K562 (cell line): Measurements from ENCODE around the gene SLC38A2. TPM values are rescaled to one million over a fixed set of nuclear protein-coding genes. Genes with fewer than 3 reads are reported as not detected.

ENCODE experiments used
- ARID3A ChIP-seq: IDR thresholded peaks from 2 replicates; pipeline ENCODE4 v1.6.1; 2012; ENCODE audit warnings: low read depth, low read length, improper control_type of control experiment, borderline replicate concordance
- ASH1L ChIP-seq: fragments of 450-650 bp; IDR thresholded peaks from 2 replicates; pipeline ENCODE4 v1.6.1; 2018; ENCODE audit warnings: borderline replicate concordance, mild to moderate bottlenecking, low read depth; ENCODE audit not compliant: partially characterized antibody
- ATF7 ChIP-seq: fragments of 450-650 bp; IDR thresholded peaks from 2 replicates; pipeline ENCODE4 v1.7.1; 2014; ENCODE audit warnings: mild to moderate bottlenecking, moderate library complexity
- DPF2 ChIP-seq: fragments of 450-650 bp; IDR thresholded peaks from 2 replicates; pipeline ENCODE4 v1.6.1; 2016
- EWSR1 ChIP-seq: fragments of 450-650 bp; IDR thresholded peaks from 2 replicates; pipeline ENCODE4 v1.6.1; 2018; ENCODE audit warnings: borderline replicate concordance, mild to moderate bottlenecking, low read depth, moderate library complexity; ENCODE audit not compliant: partially characterized antibody
- HOXB6 ChIP-seq: fragments of 250-450 bp; sonication (Bioruptor Pico); IDR thresholded peaks from 2 replicates; pipeline ENCODE4 v1.5.1; 2022; ENCODE audit warnings: mild to moderate bottlenecking, borderline replicate concordance
- IRF1 ChIP-seq: sonication (generic); formaldehyde crosslinking; IDR thresholded peaks from 2 replicates; pipeline ENCODE4 v1.8.0; 2022; ENCODE audit warnings: missing genetic modification reagents, mild to moderate bottlenecking, borderline replicate concordance
- L3MBTL2 ChIP-seq: fragments of 450-650 bp; IDR thresholded peaks from 2 replicates; pipeline ENCODE4 v1.6.1; 2016; ENCODE audit warnings: mild to moderate bottlenecking, moderate library complexity
- MIER1 ChIP-seq: fragments of 450-650 bp; IDR thresholded peaks from 2 replicates; pipeline ENCODE4 v1.6.1; 2016; ENCODE audit warnings: antibody characterized with exemption, mild to moderate bottlenecking, low read depth
- NCOA6 ChIP-seq: fragments of 450-650 bp; IDR thresholded peaks from 2 replicates; pipeline ENCODE4 v1.6.1; 2017; ENCODE audit warnings: mild to moderate bottlenecking
- NFE2L1 ChIP-seq: fragments of 450-650 bp; IDR thresholded peaks from 2 replicates; pipeline ENCODE4 v1.6.1; 2016; ENCODE audit warnings: missing genetic modification characterization, low read depth, mild to moderate bottlenecking, missing compliant biosample characterization, moderate library complexity, borderline replicate concordance
- NKRF ChIP-seq: fragments of 450-650 bp; IDR thresholded peaks from 2 replicates; pipeline ENCODE4 v1.6.1; 2016; ENCODE audit warnings: borderline replicate concordance
- PPARD ChIP-seq: fragments of 250-450 bp; sonication (Bioruptor Pico); IDR thresholded peaks from 2 replicates; pipeline ENCODE4 v1.8.0; 2022; ENCODE audit warnings: inconsistent platforms, mild to moderate bottlenecking, moderate library complexity
- SREBF2 ChIP-seq: sonication (generic); formaldehyde crosslinking; IDR thresholded peaks from 2 replicates; pipeline ENCODE4 v1.4.0; 2020; ENCODE audit warnings: mild to moderate bottlenecking, missing genetic modification reagents
- TRIM28 ChIP-seq: fragments of 450-650 bp; IDR thresholded peaks from 2 replicates; pipeline ENCODE4 v1.6.1; 2017
- ZC3H11A ChIP-seq: IDR thresholded peaks from 2 replicates; pipeline ENCODE4 v1.6.1; 2012; ENCODE audit warnings: low read depth, low read length, improper control_type of control experiment
- ZNF609 ChIP-seq: sonication (generic); formaldehyde crosslinking; IDR thresholded peaks from 2 replicates; pipeline ENCODE4 v1.8.1; 2023; ENCODE audit warnings: missing genetic modification reagents, mild to moderate bottlenecking, borderline replicate concordance
- polyA plus RNA-seq, 8 experiments: library from polyadenylated mRNA; depleted of rRNA in 4 of 8; stranded (reverse) in 5 of 8; unstranded in 3 of 8; fragments of >200 nt; fragmentation: Nextera tagmentation in 2 of 8; fragmentation: Illumina TruSeq in 1 of 8; extraction: Ambion mirVana in 2 of 8; extraction: Trizol in 1 of 8; gene quantifications; 2 replicates each; pipeline versions ENCODE4 v1.2.1 to v1.2.3, GENCODE V29; 2011 to 2014; ENCODE audit warnings: inconsistent platforms in 1 of 8, missing spikeins in 1 of 8
- total RNA-seq, 7 experiments: library from RNA; depleted of rRNA in 6 of 7; stranded (reverse); fragments of >200 nt in 6 of 7; fragmentation: Illumina TruSeq in 2 of 7; extraction: Trizol in 2 of 7; gene quantifications; 2 replicates each; pipeline versions ENCODE4 v1.2.1 to v1.2.3, GENCODE V29; 2011 to 2021; ENCODE audit warnings: low replicate concordance in 1 of 7

The SLC38A2 gene
- total and polyA plus RNA-seq, 9 of the 15 experiments (the other 6 are each of a cell fraction or from before 2014, with no cell fraction given), result 98.7 to 292 (median 143) TPM

- TF ChIP-seq NKRF, result no peak
- TF ChIP-seq L3MBTL2, result no peak
- TF ChIP-seq MIER1, result no peak
- no peak for TF ChIP-seq ARID3A
- no peak for TF ChIP-seq EWSR1
- no peak for TF ChIP-seq ZNF609
- no peak for TF ChIP-seq ASH1L
- no peak for TF ChIP-seq TRIM28
- TF ChIP-seq NFE2L1 (tag), result no peak
- no peak for TF ChIP-seq ZC3H11A
- no peak for TF ChIP-seq PPARD (CRISPR knock-in tag)
- peak; percentile 11 for TF ChIP-seq ATF7
- no peak for TF ChIP-seq IRF1 (CRISPR knock-in tag)
- 0 out of 2 replicates have a peak, but pooled peaks have one; percentile 43 for TF ChIP-seq SREBF2 (CRISPR knock-in tag)
- TF ChIP-seq NCOA6, result no peak
- TF ChIP-seq DPF2, result no peak
- no peak for TF ChIP-seq HOXB6 (CRISPR knock-in tag)
These were observed 11.3 kb upstream of the SLC38A2 start (continued) for GRCh38 chr12:46383654-46384450.
